Endodermal cell (in vitro differentiated cells): Measurements from ENCODE around the gene CLEC18A. TPM values are rescaled to one million over a fixed set of nuclear protein-coding genes. Genes with fewer than 3 reads are reported as not detected.
"Not testable (repeated sequence)": the region's sequence is repeated elsewhere in the genome, so short reads cannot be mapped to it uniquely, and the experiment has no call there.

Source experiments
- DNase-seq: peaks from one replicate; pipeline ENCODE4 v3.0.0-alpha.2; 2017
- H3K27ac ChIP-seq: 2 replicates; pipeline ENCODE4 v1.5.1; 2013; ENCODE audit warnings: mild to moderate bottlenecking, low read depth, low read length, moderate library complexity
- H3K27me3 ChIP-seq: 2 replicates; pipeline ENCODE4 v1.6.1; 2013; ENCODE audit warnings: mild to moderate bottlenecking, low read length, moderate library complexity; ENCODE audit not compliant: insufficient read depth, control insufficient read depth, poor library complexity, severe bottlenecking
- H3K36me3 ChIP-seq: 2 replicates; pipeline ENCODE4 v1.7.0; 2013; ENCODE audit warnings: mild to moderate bottlenecking, low read length, moderate library complexity; ENCODE audit not compliant: control insufficient read depth, insufficient read depth
- H3K4me1 ChIP-seq: one replicate; pipeline ENCODE4 v1.7.0; 2013; ENCODE audit warnings: low read length; ENCODE audit not compliant: control insufficient read depth, insufficient read depth
- H3K4me3 ChIP-seq: 2 replicates; pipeline ENCODE4 v1.5.1; 2013; ENCODE audit warnings: mild to moderate bottlenecking, low read length, moderate library complexity
- H3K9ac ChIP-seq: 2 replicates; pipeline ENCODE4 v1.6.1; 2013; ENCODE audit warnings: mild to moderate bottlenecking, low read length, moderate library complexity; ENCODE audit not compliant: poor library complexity, severe bottlenecking; ENCODE audit errors: extremely low read depth
- H3K9me3 ChIP-seq: 2 replicates; pipeline ENCODE4 v1.6.1; 2013; ENCODE audit warnings: mild to moderate bottlenecking, low read length, moderate library complexity; ENCODE audit not compliant: control insufficient read depth
- H3K27ac Mint-ChIP-seq: 2 replicates; pipeline ENCODE4 v1.8.0; 2020; ENCODE audit warnings: mixed read lengths
- H3K27me3 Mint-ChIP-seq: 2 replicates; pipeline ENCODE4 v1.8.0; 2021; ENCODE audit warnings: mild to moderate bottlenecking, mixed read lengths; ENCODE audit not compliant: insufficient read depth
- H3K36me3 Mint-ChIP-seq: 2 replicates; pipeline ENCODE4 v1.8.0; 2020; ENCODE audit warnings: low read depth, mixed read lengths
- H3K4me1 Mint-ChIP-seq: 2 replicates; pipeline ENCODE4 v1.8.0; 2020; ENCODE audit warnings: mixed read lengths
- H3K4me3 Mint-ChIP-seq: 2 replicates; pipeline ENCODE4 v1.8.0; 2020; ENCODE audit warnings: mild to moderate bottlenecking, moderate library complexity, mixed read lengths
- H3K9me3 Mint-ChIP-seq: 2 replicates; pipeline ENCODE4 v1.8.0; 2020; ENCODE audit warnings: mild to moderate bottlenecking, mixed read lengths
- CTCF ChIP-seq: fragments of 200-600 bp; sonication (generic); conservative IDR thresholded peaks from 2 replicates; pipeline ENCODE4 v1.5.0; 2021; ENCODE audit warnings: antibody characterized with exemption, mild to moderate bottlenecking
- WGBS, 2 experiments: methylation state at CpG; one replicate each; pipeline versions ENCODE4 v1.1.5 to v1.1.7; 2013; ENCODE audit warnings: missing lambda C conversion rate in 2 of 2, mixed read lengths in 1 of 2; ENCODE audit not compliant: insufficient coverage in 1 of 2, insufficient read length in 1 of 2; 5-methylcytosine and 5-hydroxymethylcytosine counted together
- total RNA-seq, 2 donors: library from RNA; stranded (reverse); fragmentation: NEBNext Ultra II Directional in 1 of 2; extraction: Animal tissue kit (Norgen Biotek cat#: 25700) in 1 of 2; gene quantifications; 2 replicates in 1 of 2; 3 replicates in 1 of 2; pipeline ENCODE4 v1.2.1, GENCODE V29; 2021

Gene CLEC18A
- total RNA-seq, 2 donors from 2014 or later: 2.0 to 2.2 TPM

DNA sequence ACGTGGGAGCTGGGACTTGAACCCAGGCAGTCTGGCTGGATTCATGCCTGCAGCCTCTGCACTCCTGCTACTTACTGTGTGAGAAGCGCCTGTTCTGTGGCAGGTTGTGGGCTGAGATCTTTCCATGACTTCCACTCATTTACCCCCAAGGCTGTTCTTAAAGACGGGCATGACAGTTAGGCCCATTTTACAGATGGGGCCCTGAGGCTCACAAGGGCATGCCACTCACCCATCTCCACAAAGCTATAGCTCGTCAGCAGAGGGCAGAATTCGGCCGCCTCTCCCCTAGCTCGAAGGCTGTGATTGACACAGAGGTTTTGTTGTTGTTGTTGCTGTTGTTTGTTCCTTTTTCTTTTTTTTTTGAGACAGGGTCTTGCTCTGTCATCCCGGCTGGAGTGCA, 21.8 kb downstream of the CLEC18A start:
- not testable (repeated sequence) for H3K36me3 ChIP-seq, DNase-seq, H3K27me3 ChIP-seq, H3K27me3 Mint-ChIP-seq, H3K27ac Mint-ChIP-seq, H3K4me3 Mint-ChIP-seq, H3K9me3 ChIP-seq, H3K9me3 Mint-ChIP-seq, H3K4me3 ChIP-seq, H3K4me1 ChIP-seq, H3K36me3 Mint-ChIP-seq, H3K4me1 Mint-ChIP-seq, H3K9ac ChIP-seq, H3K27ac ChIP-seq
- peak; percentile 20 for TF ChIP-seq CTCF
- WGBS, 2 experiments: 100% methylated on average over 2 of the region's 8 CpGs; no CpG with 5 or more reads in 1 of the 2 experiments

GRCh38 chr16:69985196-69985595, 34.1 kb downstream of the CLEC18A start:
- H3K27me3 Mint-ChIP-seq, H3K9me3 ChIP-seq, H3K27ac ChIP-seq, H3K9ac ChIP-seq, H3K36me3 ChIP-seq, H3K9me3 Mint-ChIP-seq, H3K4me1 Mint-ChIP-seq, H3K4me3 Mint-ChIP-seq, H3K4me3 ChIP-seq, H3K27me3 ChIP-seq, H3K27ac Mint-ChIP-seq, DNase-seq, H3K4me1 ChIP-seq: not testable (repeated sequence)
- WGBS, 2 experiments: no CpG with 5 or more reads among the region's 1 CpG
- peaks cover 26% of the 10 kb centered on the region for H3K36me3 Mint-ChIP-seq

- not testable (repeated sequence) for H3K36me3 ChIP-seq, H3K4me3 Mint-ChIP-seq, H3K27ac ChIP-seq, H3K27me3 Mint-ChIP-seq, H3K4me1 ChIP-seq, H3K4me1 Mint-ChIP-seq, H3K27ac Mint-ChIP-seq, H3K27me3 ChIP-seq, H3K9me3 ChIP-seq, DNase-seq, H3K4me3 ChIP-seq, H3K9me3 Mint-ChIP-seq, H3K9ac ChIP-seq
- 90 to 92% methylated on average over 2 to 3 of the region's 3 CpGs for WGBS, 2 experiments
- peaks cover 16% of the 10 kb centered on the region for H3K36me3 Mint-ChIP-seq
These were observed 46.8 kb downstream of the CLEC18A start for GRCh38 chr16:69997956-69998355.

- not testable (repeated sequence) for H3K4me3 ChIP-seq, H3K36me3 ChIP-seq, H3K4me1 ChIP-seq, DNase-seq, H3K27ac Mint-ChIP-seq, H3K27me3 ChIP-seq, H3K4me1 Mint-ChIP-seq, H3K9me3 ChIP-seq, H3K27ac ChIP-seq, H3K4me3 Mint-ChIP-seq, H3K9me3 Mint-ChIP-seq, H3K27me3 Mint-ChIP-seq, H3K9ac ChIP-seq
- WGBS, 2 experiments: 85 to 92% methylated on average over 7 to 9 of the region's 9 CpGs
- H3K36me3 Mint-ChIP-seq: peaks cover 24% of the 10 kb centered on the region
These were observed 48.7 kb downstream of the CLEC18A start for GRCh38 chr16:69999801-70000200.

- H3K36me3 Mint-ChIP-seq: peaks cover 37% of the 10 kb centered on the region
- H3K4me1 Mint-ChIP-seq, H3K4me3 ChIP-seq, H3K9me3 ChIP-seq, H3K4me1 ChIP-seq, H3K4me3 Mint-ChIP-seq, H3K27ac ChIP-seq, H3K36me3 ChIP-seq, H3K9ac ChIP-seq, DNase-seq, H3K27me3 Mint-ChIP-seq, H3K27ac Mint-ChIP-seq, H3K9me3 Mint-ChIP-seq, H3K27me3 ChIP-seq: not testable (repeated sequence)
- WGBS, 2 experiments: 100% methylated on average over 1 to 2 of the region's 2 CpGs
These were observed 52.4 kb downstream of the CLEC18A start for GRCh38 chr16:70003511-70003910.

DNA sequence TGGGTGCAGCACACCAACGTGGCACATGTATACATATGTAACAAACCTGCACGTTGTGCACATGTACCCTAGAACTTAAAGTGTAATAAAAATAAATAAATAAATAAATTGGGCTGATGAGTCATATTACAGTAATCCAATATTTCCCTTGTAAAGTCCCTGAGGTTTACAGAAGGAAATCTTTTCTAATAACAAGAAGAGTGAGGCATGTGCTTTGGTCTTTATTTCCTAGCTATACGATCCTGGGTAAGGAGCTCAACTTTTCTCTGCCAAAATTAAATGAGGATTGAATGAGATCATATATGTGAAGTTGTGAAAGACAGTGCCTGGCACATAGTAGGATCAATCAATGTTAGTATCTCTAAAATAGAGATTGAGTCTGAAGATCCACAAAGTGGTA, 57.5 kb downstream of the CLEC18A start:
- not testable (repeated sequence) for H3K4me1 Mint-ChIP-seq, H3K4me3 ChIP-seq, H3K4me3 Mint-ChIP-seq, H3K9ac ChIP-seq, DNase-seq, H3K9me3 ChIP-seq, H3K27me3 ChIP-seq, H3K27ac ChIP-seq, H3K27me3 Mint-ChIP-seq, H3K36me3 ChIP-seq, H3K4me1 ChIP-seq, H3K27ac Mint-ChIP-seq, H3K9me3 Mint-ChIP-seq
- WGBS, 2 experiments: 83 to 100% methylated on average over 1 of the region's 3 CpGs
- peaks cover 56% of the 10 kb centered on the region for H3K36me3 Mint-ChIP-seq

DNA sequence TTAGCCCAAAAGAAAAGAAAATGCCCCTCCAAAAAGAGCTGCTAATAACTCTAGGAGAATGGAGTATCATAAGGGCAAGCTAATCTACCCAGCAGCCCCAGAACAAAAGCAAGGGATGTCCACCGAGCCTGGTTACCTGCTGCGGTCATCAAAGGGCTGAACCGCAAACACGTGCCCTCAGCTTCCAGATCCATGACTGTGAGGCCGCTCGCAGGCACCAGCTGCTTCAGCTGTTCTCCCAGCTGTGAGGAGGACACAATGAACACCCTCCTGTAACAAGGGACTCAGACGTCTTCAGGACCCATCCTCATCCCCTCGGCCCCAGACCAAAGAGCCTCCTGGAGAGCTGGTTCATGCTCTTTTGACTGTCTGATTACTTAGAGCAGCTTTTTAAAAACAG, 59.5 kb downstream of the CLEC18A start:
- not testable (repeated sequence) for H3K4me1 ChIP-seq, H3K4me1 Mint-ChIP-seq, H3K9ac ChIP-seq, H3K9me3 ChIP-seq, H3K27me3 Mint-ChIP-seq, H3K4me3 ChIP-seq, DNase-seq, H3K9me3 Mint-ChIP-seq, H3K36me3 ChIP-seq, H3K27ac ChIP-seq, H3K27me3 ChIP-seq, H3K4me3 Mint-ChIP-seq, H3K27ac Mint-ChIP-seq
- WGBS, 2 experiments: 95% methylated on average over 8 of the region's 8 CpGs; no CpG with 5 or more reads in 1 of the 2 experiments
- peaks cover 54% of the 10 kb centered on the region for H3K36me3 Mint-ChIP-seq
